C1 segment of cervical spinal cord (tissue), 14 donors: ENCODE data around the gene ARRB2.

Experiments used
- DNase-seq, 14 donors: peaks; one replicate each; lab custom pipeline; 2025; lab: John Stamatoyannopoulos, UW

Gene ARRB2

DNA sequence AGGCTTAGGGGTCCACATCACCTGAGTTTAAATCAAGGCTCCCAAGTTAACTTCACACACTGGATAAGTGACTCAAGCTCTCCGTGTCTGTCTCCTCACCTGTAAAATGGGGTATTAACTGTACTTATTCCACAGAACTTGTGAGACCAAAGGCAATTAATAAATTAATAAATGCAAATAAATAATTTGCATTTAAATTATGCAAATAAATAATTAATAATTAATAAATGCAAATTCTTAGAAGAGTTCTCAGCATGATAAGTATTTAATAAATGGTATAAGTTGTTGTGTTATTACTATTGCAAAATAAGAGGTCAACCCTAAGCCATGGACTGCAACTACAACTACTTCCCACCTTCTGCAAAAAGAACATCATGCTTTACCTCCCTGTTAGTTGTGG is 43.0 kb downstream of the ARRB2 start:
- DNase-seq, result no peak

DNA sequence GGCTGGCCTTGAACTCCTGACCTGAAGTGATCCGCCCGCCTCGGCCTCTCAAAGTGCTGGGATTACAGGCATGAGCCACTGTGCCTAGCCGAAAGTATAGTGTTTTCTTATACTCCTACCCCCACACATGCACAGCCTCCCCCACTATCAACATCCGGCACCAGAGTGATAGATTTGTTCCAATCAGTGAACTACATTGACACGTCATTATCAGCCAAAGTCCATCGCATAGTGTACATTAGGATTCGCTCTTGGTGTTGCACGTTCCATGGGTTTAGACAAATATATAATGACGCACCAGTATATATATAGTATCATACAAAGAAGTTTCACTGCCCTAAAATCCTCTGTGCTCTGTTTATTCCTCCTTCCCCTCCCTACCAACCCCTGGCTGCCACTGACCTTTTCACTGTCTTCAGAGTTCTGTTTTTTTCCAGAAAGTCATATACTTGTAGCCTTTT is 49.4 kb downstream of the ARRB2 start:
- no peak for DNase-seq

DNA sequence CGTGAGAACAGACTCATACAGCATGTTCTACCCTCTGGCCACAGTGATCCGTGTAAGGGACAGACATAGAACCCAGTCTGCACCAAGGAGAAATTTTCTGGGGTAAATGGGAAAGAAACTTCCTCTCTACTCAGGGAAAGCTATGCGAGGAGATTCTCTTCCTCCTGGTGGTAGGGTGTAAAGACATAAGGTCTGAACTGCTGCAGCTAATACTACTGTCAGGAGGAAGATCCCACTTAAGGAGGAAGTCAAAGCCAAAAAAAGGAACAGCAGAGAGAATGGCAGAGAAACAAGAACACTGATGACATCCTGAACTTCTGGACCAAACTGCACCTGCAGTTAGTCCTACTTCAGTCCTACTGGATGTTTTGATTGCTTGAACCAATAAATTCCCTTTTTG is 54.2 kb downstream of the ARRB2 start:
- DNase-seq, result no peak

DNA sequence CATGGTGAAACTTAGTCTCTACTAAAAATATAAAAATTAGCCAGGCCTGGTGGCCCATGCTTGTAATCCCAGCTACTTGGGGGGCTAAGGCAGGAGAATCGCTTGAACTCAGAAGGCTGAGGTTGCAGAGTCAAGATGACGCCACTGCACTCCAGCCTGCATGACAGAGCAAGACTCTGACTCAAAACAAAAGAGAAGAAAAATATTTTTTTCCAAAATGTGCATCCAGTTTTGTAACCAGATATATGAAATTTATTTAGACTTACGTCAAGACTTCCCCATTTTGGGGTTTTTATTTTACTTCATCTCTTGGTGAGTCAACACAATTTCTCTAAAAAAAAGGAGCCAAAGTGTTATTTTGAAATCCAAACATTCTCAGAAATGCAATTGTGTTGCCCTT is 55.8 kb downstream of the ARRB2 start:
- DNase-seq, result no peak

DNA sequence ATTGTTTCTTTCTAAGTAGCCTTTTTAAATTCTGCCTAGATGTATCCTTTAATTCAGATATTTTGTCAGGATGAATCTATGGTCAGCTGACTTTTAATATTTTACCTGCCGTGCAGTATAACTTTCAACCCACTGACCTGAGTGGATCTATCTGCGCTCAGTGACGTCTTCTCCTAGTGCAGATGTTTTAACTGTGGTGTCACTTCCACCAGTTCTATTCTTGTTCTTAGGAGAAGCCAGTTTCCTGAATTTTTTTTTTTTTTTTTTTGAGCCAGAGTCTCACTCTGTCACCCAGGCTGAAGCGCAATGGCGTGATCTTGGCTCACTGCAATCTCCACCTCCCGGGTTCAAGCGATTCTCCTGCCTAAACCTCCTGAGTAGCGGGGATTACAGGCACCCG is 56.3 kb downstream of the ARRB2 start:
- DNase-seq, result no peak

DNA sequence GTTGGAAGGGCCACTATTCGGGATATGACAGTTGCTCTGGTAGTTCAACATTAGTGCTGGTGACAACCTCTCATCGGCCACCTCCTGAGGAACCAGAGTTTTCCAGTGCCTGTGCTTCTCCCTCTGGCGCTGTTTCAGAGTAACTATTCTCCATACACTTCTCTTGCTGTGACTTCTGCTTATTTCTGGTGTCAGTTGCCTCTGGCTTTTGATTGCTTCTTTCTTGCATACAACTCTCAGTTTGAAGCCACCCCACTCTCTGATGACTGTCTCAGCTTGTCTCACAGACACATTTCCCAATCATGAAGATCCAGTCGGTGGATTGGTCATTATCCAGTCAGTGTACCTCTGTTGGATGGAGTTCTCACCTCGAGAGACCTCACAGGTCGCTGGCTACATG is 57.9 kb downstream of the ARRB2 start:
- DNase-seq, result no peak

DNA sequence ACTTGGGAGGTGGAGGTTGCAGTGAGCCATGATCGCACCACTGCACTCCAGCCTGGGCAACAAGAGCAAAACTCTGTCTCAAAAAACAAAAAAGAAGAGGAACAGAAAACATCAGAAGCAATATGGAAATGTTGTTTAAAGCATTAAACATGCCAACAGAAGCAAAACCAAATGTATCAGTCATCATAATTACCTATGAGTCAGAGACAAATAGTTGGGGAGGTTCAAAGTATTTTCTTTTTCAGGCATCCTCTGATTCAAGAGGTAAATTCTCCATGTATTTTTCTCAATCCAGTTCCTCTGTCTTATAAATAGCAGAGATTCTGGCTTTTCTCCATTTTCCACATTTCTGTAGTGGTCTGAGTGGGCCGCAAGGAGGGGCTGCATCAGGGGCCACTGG is 59.2 kb downstream of the ARRB2 start:
- no peak for DNase-seq
